ENCODE measurements around the gene SCFD2.

DNA sequence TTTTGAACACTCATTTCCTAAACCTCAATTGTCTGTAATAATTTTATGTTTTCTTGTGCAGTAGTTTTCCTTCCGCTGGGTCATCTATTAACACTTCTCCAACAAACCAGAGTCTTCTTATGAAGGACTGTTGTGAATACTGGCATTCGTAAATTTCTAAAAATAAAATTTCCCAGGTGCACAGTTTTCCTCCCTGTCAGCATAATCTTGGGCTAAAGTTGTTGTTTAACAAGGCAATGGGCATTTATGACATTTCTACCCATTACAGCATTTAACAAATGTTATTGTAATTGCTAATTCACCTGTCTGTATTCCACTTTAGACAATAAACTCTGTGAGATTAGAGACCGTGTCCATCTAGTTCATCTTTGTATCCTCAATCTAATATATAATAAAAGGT, 1.2 kb downstream of the SCFD2 start:
- TF ChIP-seq, protein P1, sequence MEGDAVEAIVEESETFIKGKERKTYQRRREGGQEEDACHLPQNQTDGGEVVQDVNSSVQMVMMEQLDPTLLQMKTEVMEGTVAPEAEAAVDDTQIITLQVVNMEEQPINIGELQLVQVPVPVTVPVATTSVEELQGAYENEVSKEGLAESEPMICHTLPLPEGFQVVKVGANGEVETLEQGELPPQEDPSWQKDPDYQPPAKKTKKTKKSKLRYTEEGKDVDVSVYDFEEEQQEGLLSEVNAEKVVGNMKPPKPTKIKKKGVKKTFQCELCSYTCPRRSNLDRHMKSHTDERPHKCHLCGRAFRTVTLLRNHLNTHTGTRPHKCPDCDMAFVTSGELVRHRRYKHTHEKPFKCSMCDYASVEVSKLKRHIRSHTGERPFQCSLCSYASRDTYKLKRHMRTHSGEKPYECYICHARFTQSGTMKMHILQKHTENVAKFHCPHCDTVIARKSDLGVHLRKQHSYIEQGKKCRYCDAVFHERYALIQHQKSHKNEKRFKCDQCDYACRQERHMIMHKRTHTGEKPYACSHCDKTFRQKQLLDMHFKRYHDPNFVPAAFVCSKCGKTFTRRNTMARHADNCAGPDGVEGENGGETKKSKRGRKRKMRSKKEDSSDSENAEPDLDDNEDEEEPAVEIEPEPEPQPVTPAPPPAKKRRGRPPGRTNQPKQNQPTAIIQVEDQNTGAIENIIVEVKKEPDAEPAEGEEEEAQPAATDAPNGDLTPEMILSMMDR (IDR thresholded peaks at IDR 0.05; ENCODE audit: insufficient read depth, low read length): no peak
- TF ChIP-seq POLR2AphosphoS5 (IDR thresholded peaks at IDR 0.05; ENCODE audit: low read depth) (no peak), GABPA (IDR thresholded peaks at IDR 0.05; ENCODE audit: low read depth) (no peak), SPI1 (IDR thresholded peaks at IDR 0.05; ENCODE audit: borderline replicate concordance, low read depth) (no peak)
- TF ChIP-seq, protein P2, sequence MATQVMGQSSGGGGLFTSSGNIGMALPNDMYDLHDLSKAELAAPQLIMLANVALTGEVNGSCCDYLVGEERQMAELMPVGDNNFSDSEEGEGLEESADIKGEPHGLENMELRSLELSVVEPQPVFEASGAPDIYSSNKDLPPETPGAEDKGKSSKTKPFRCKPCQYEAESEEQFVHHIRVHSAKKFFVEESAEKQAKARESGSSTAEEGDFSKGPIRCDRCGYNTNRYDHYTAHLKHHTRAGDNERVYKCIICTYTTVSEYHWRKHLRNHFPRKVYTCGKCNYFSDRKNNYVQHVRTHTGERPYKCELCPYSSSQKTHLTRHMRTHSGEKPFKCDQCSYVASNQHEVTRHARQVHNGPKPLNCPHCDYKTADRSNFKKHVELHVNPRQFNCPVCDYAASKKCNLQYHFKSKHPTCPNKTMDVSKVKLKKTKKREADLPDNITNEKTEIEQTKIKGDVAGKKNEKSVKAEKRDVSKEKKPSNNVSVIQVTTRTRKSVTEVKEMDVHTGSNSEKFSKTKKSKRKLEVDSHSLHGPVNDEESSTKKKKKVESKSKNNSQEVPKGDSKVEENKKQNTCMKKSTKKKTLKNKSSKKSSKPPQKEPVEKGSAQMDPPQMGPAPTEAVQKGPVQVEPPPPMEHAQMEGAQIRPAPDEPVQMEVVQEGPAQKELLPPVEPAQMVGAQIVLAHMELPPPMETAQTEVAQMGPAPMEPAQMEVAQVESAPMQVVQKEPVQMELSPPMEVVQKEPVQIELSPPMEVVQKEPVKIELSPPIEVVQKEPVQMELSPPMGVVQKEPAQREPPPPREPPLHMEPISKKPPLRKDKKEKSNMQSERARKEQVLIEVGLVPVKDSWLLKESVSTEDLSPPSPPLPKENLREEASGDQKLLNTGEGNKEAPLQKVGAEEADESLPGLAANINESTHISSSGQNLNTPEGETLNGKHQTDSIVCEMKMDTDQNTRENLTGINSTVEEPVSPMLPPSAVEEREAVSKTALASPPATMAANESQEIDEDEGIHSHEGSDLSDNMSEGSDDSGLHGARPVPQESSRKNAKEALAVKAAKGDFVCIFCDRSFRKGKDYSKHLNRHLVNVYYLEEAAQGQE (IDR thresholded peaks at IDR 0.05; ENCODE audit: insufficient replicate concordance, low read depth): no peak

Measured in HL-60 (cell line).